OCI-LY7 (cell line): Measurements from ENCODE around the gene POFUT1.

ENCODE experiments used
- EZH2phosphoT487 ChIP-seq: fragments of 200-600 bp; sonication (generic); IDR thresholded peaks from 2 replicates; pipeline ENCODE4 v1.6.1; 2018; ENCODE audit warnings: low read depth, borderline replicate concordance, mild to moderate bottlenecking, mixed run types, antibody characterized with exemption, low read length, moderate library complexity, mixed read lengths
- TF ChIP-seq, protein P1 (sequence below): fragments of 200-600 bp; sonication (generic); conservative IDR thresholded peaks from 2 replicates; pipeline ENCODE4 v1.5.1; 2014; ENCODE audit warnings: mild to moderate bottlenecking, antibody characterized with exemption, low read length, moderate library complexity, mixed read lengths

DNA sequence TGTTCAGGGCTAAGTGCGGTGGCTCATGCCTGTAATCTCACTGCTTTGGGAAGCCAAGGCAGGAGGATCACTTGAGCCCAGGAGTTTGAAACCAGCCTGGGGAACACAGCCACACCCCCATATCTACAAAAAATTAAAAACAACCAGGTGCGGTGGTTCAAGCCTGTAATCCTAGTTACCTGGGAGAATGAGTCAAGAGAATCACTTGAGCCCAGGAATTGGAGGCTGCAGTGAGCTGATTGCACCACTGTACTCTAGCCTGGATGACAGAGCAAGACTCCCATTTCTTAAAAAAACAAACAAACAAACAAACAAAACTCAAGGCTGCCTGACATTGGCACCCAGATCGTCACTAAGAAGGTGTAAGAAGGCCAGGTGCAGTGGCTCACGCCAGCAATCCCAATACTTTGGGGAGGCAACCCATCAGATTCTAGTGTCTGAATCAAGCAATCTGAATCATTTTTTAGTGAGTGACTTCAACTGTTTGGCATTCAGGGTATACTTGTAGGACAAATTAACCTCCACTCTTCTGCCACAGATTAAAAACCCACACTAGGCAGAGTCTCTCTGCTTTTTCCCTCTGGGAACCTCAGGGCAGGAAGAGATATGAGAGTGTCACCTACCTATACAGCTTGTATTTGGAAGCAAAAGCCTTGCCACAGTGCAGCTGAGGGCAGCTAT is 6.2 kb upstream of the POFUT1 start:
- TF ChIP-seq, protein P1, sequence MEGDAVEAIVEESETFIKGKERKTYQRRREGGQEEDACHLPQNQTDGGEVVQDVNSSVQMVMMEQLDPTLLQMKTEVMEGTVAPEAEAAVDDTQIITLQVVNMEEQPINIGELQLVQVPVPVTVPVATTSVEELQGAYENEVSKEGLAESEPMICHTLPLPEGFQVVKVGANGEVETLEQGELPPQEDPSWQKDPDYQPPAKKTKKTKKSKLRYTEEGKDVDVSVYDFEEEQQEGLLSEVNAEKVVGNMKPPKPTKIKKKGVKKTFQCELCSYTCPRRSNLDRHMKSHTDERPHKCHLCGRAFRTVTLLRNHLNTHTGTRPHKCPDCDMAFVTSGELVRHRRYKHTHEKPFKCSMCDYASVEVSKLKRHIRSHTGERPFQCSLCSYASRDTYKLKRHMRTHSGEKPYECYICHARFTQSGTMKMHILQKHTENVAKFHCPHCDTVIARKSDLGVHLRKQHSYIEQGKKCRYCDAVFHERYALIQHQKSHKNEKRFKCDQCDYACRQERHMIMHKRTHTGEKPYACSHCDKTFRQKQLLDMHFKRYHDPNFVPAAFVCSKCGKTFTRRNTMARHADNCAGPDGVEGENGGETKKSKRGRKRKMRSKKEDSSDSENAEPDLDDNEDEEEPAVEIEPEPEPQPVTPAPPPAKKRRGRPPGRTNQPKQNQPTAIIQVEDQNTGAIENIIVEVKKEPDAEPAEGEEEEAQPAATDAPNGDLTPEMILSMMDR = no peak
- TF ChIP-seq EZH2phosphoT487 = no peak
